Measurements from ENCODE around the gene TSPO2.

TSPO2 gene

GRCh38 chr6:41053041-41053440, 10.8 kb downstream of the TSPO2 start, which contains the start of gene APOBEC2:
TSS of gene APOBEC2 (plus strand) at chr6:41053202. CDS start at chr6:41053348, 146 bp downstream.
- no peak for DNase-seq

- DNase-seq = no peak
These were observed 12.2 kb downstream of the TSPO2 start for GRCh38 chr6:41054511-41054910.

GRCh38 chr6:41055149-41055548, 12.9 kb downstream of the TSPO2 start:
- DNase-seq = no peak

- no peak for DNase-seq
These were observed 14.7 kb downstream of the TSPO2 start for GRCh38 chr6:41056768-41057490.

- no peak for DNase-seq
These were observed 16.5 kb downstream of the TSPO2 start for GRCh38 chr6:41058783-41059181.

- no peak for DNase-seq
These were observed 17.3 kb downstream of the TSPO2 start for GRCh38 chr6:41059556-41059955.

DNA sequence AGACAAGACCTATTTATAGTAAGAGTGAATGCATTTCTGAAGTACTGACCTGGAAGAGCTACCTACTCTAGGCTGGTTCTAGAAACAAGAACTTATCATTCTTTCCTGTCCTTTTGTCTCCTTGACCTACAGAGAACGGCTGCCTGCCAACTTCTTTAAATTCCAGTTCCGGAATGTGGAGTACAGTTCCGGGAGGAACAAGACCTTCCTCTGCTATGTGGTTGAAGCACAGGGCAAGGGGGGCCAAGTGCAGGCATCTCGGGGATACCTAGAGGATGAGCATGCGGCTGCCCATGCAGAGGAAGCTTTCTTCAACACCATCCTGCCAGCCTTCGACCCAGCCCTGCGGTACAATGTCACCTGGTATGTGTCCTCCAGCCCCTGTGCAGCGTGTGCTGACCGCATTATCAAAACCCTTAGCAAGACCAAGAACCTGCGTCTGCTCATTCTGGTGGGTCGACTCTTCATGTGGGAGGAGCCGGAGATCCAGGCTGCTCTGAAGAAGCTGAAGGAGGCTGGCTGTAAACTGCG, 19.0 kb downstream of the TSPO2 start:
- no peak for DNase-seq

- no peak for DNase-seq
These were observed 19.8 kb downstream of the TSPO2 start for GRCh38 chr6:41062056-41062455.

DNA sequence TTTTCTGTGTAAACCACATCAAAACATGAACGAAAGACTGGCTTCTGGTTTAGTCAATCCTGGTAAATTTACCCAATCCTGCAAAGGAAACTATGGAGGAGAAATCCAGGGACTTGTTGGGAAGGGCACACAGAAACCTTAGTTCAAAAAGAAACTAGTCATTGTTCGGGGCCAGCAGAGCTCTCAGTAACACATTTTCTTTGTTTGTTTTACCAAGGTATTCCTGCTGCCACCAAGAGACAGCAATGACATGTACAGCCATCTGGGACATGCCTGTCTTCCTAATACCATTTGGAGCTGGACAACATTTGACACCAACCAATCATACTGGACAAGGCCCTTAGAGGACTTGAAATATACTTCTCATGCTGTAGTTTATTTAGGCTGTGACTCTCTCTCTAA, 21.6 kb downstream of the TSPO2 start:
- DNase-seq = no peak

- no peak for DNase-seq
These were observed 22.6 kb downstream of the TSPO2 start for GRCh38 chr6:41064841-41065240.

DNA sequence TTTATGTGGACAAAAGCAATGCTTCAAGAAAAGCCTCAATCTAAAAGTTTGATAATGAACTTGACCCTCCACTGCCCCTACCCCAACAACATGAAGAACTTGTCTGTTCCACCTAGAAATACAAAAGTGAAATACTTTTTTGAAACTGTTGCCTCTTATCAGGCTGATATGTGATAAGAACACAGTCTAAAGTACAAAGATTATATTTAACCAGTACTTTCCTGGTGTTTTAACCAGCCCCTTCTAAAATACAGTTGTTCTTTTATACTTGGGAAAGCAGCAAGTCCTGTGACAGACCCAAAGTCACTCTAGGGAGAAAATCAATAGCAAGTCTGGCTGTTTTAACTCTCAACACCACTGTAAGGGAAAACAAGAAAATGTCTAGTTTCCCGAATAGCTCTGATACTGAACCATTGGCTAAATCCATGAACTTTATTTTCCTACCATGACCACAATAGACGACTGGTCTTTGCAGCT, 23.3 kb downstream of the TSPO2 start:
- DNase-seq = no peak

- DNase-seq = peak; percentile 57
These were observed 24.6 kb downstream of the TSPO2 start for GRCh38 chr6:41066867-41067304.

DNA sequence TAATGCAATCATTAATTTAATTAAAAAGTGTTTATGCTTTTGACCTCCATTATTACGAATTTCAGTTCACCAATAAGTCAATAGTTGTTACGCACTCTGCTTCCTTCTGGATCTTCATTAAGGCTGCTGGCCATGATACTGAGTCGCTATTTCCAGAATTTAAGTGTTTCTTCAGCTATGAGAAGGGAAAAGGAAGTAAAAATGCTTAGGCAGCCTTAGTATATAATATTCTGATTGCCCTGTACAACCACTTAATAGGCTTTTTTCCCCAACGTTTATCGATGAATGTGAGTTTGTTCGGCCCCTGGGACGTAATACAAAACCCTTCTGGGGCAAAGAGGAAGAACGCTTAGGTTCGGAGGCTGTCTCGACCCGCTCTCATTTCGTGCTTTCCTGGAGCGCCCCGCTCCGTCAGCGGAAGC, 29.2 kb downstream of the TSPO2 start:
- DNase-seq = no peak

DNA sequence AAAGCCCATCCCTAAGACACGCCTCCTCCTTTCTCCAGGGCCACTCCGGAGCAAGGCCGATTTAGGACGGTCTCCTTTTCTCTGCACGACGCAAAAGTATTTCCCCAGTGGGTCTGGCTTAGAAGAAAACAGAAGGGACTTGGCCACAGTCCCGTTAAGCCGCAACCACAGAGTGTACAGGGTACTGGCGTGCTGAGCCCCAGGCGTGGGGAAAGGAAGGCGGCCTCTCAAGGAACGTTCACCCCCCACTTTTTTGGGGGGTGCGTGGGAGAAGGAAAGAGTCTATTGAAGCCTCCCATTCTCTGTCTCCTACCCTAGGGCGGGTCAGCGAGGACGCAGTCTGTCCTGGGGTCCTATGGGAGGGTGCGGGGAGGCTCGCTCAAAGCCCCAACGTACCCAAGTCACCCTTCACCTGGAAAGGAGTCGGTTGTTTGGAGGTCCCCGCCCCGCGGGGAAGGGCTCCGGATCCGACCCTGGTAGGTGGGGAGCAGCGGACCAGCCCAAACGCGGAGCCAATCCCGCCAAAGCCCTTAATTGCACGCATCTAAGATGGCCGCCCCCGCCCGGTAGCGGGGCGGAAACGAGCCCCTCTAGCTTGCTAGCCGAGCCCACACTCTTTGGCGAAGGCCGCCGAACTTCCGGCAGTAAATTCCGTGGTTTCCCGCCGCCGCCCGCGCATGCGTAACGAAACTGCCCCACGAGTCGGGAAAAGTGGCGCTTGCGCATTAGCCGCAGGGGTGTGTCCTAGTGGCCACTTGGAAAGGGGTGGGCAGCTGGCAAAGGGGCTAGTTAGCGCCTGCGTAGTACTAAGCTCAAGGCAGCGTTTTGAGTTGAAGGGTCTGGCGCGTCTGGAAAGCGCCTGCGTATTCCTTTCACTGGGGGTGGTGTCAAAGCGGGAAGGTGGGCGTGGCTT, 29.9 kb downstream of the TSPO2 start, which contains the start of gene OARD1:
TSS of gene OARD1 (minus strand) at position 434 of the 913 bp plus-strand sequence. CDS start 722 bp downstream, outside the sequence.
- DNase-seq = peak; percentile 99

DNA sequence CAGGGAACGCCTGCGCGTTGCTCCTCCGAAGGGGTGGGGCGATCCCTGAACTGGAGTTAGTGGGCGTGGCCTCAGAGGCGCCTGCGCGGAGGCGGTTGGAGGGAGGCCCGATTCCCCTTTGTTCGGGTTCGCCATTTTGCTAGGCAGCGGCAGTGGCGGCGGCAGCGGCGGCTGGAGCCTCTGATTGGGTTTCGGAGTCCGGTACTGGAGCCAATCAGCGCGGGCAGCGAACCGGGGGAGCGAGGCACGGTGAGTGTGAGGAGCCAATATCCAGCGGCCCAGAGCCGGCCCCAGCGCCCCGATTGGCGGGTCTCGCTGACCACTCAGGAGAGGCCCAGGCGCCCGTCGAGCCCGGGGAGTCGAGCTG, 30.6 kb downstream of the TSPO2 start, which contains the start of gene NFYA:
TSS of gene NFYA (plus strand) at position 139 of the 367 bp plus-strand sequence. CDS start 6,116 bp downstream, outside the sequence.
- no peak for DNase-seq

GRCh38 chr6:41073203-41073967, 31.1 kb downstream of the TSPO2 start:
- peak; percentile 87 for DNase-seq

DNA sequence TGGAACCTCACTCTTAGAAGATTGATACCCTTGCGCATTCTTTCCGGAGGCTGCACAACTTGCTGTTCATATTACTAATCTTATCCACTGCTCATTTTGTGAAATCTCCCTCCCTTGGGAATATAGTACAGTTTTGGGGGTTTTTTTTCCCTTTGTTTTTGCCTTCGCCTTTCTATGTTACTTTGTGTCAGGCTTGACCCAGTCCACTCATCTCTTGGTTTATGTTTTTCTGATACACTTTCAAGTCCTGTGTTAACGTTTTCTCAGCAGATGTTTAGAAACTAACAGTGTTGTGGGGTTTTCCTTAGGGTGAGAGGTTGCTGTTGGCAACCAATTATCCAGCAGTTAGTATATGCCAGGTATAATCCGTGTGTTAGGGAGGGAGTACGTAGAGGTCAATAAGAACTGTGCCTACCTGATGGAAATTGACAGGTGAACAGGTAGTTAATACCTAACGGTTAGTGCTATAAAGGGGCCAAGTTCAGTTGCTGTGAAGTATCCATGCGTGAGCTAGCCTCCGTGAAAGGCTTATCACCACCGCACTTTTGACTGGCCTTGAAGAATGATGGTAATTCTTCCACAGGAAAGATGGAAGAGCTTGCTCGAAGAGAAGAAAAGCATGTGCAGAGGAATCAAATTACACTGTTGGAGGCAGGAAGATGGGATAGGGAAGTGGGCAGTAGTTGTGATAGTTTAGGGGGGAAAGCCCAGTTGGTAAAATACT, 31.9 kb downstream of the TSPO2 start:
- DNase-seq = no peak

DNA sequence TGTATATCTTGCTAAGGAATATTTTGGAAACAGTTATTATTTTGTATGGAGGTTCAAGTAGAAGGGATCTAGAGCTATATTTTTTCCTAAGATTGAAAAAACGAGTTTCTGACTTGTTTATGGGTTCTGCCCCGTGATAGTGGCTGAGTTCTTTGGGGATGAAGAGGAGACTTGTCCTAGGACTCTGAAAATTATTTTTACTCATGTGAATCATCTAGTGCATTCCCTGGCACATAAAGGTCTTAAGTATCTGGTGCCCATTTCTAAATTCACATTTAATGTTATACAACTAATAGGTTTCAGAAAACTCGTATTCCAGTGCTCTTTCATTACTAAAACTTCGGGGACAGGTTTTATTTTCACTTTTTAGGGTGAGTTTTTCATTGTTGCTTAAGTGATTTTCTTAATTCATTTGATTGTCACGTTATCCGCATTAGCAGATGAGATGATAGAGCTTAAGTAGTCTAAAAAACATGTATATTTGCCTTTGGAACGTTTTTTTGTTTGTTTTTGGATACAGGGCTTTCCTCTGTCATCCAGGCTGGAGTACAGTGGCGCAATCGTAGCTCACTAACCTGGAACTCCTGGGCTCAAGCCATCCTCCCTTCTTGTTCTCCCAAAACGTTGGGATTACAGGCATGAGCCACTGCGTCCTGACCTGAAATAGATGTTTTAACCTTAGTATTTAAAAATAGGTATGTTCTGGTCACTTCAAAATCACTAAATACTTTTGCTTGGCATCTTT, 32.6 kb downstream of the TSPO2 start:
- DNase-seq = no peak

DNA sequence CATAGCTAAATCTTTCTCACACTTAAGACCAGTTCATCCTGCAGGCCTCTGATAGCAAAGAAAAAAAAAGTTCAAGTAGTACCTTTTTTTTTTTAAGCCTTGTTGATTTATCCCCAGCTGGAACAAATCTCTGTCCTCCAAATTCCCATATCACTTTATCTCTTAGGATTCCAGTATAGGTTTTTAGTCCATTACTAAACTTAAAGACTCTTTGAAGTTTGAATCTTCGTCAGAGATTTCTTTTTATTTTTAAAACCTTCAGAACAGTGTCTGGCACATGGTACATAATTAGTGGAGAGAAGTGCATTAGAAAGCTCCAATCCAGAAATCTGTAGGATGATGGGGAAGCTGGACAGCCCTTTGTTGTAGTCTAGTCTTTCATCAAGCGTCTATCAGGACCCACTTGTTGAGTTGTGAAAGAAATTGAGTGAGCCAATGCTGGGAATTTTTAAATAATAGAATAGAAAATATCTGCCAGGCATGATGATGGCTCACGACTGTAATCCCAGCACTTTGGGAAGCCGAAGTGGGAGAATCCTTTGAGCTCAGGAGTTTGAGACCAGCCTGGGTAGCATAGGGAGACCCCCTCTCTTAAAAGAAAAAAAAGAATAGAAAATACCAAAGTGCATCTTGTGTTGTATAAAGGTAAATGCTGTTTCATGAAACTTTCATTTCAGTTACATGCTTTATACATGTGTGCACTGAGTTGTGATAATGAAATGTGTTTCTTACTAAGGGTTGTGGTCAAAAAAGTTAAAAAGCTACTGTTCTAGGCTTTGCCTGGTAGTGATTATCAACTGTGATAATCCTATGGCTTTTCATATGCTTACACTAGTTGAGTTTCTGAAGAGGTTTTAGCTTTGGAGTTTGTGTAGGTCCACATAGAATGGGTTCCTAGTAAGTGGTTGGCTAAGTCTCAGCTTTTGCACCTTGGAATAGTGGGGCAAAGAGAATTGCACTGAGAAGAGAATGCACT, 33.7 kb downstream of the TSPO2 start:
- DNase-seq = no peak

DNA sequence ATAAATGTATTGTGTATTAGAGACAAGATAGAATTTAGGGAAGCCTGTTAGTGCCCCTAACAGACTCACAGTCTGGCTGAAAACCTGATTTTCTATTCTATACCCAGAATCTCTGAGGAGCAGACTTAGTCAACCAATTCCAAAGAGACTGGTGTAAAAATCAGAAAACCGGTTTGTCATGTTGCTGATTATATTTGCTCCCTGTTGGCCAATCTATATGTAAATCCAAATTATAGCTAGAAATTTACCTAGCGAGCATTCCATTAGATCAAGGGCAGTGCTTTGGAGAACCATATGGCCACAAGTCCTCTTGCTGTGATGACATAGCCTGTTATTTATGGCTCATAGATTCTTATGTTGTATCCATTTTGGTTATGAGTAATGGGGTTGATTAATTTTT, 35.3 kb downstream of the TSPO2 start:
- no peak for DNase-seq

All from CD4-positive, alpha-beta T cell treated with Interferon gamma for 1 hour (primary cell).